Liver (tissue), 3 donors: ENCODE results near the gene GLB1L2.

ENCODE experiments used
- ATF3 ChIP-seq: IDR thresholded peaks from 2 replicates; pipeline ENCODE4 v1.6.1; 2016; ENCODE audit warnings: antibody characterized with exemption
- CTCF ChIP-seq: fragments of 150-350 bp; IDR thresholded peaks from 2 replicates; pipeline ENCODE4 v1.5.1; 2017; ENCODE audit warnings: improper control_type of control experiment, low read depth, low read length; ENCODE audit not compliant: missing input control
- EGR1 ChIP-seq, 2 donors: IDR thresholded peaks; 2 replicates each; pipeline ENCODE4 v1.6.1; 2016 to 2018; ENCODE audit warnings: antibody characterized with exemption in 2 of 2, low read depth in 2 of 2
- GABPA ChIP-seq, 2 donors: IDR thresholded peaks in 1 of 2; conservative IDR thresholded peaks in 1 of 2; 2 replicates each; pipeline ENCODE4 v1.6.1; 2016; ENCODE audit warnings: antibody characterized with exemption in 2 of 2, mild to moderate bottlenecking in 1 of 2, moderate library complexity in 1 of 2
- HNF4G ChIP-seq: IDR thresholded peaks from 2 replicates; pipeline ENCODE4 v1.6.1; 2016; ENCODE audit warnings: antibody characterized with exemption
- JUND ChIP-seq, 2 donors: IDR thresholded peaks; 2 replicates each; pipeline ENCODE4 v1.6.1; 2016; ENCODE audit warnings: antibody characterized with exemption in 2 of 2
- RAD21 ChIP-seq, 2 donors: IDR thresholded peaks; 2 replicates each; pipeline ENCODE4 v1.6.1; 2016; ENCODE audit warnings: antibody characterized with exemption in 2 of 2, mild to moderate bottlenecking in 2 of 2
- REST ChIP-seq: IDR thresholded peaks from 2 replicates; pipeline ENCODE4 v1.6.1; 2016; ENCODE audit warnings: antibody characterized with exemption, mild to moderate bottlenecking
- RXRA ChIP-seq, 2 donors: IDR thresholded peaks; 2 replicates each; pipeline ENCODE4 v1.6.1; 2017 to 2018; ENCODE audit warnings: antibody characterized with exemption in 2 of 2, mild to moderate bottlenecking in 1 of 2
- SP1 ChIP-seq: IDR thresholded peaks from 2 replicates; pipeline ENCODE4 v1.6.1; 2018; ENCODE audit warnings: antibody characterized with exemption, mild to moderate bottlenecking
- TAF1 ChIP-seq: conservative IDR thresholded peaks from 2 replicates; pipeline ENCODE4 v1.6.1; 2016; ENCODE audit warnings: antibody characterized with exemption, mild to moderate bottlenecking
- YY1 ChIP-seq: IDR thresholded peaks from 2 replicates; pipeline ENCODE4 v1.6.1; 2016; ENCODE audit warnings: antibody characterized with exemption, mild to moderate bottlenecking
- donor health status: healthy.
- donor health status: healthy.

GRCh38 chr11:134397304-134398078, 65.7 kb downstream of the GLB1L2 start:
- TF ChIP-seq YY1 (no peak), JUND (IDR thresholded peaks at IDR 0.05) (no peak), CTCF (no peak), ATF3 (no peak), SP1 (no peak), RXRA (IDR thresholded peaks at IDR 0.05) (no peak), HNF4G (no peak), REST (no peak), TAF1 (no peak), RAD21 (IDR thresholded peaks at IDR 0.05) (no peak), EGR1 (IDR thresholded peaks at IDR 0.05; ENCODE audit: low read depth in 2 of 2) (no peak), GABPA (IDR thresholded peaks at IDR 0.05 in 1 of 2, conservative IDR thresholded peaks at IDR 0.05 in 1 of 2) (no peak)
